ENCODE measurements around the gene SRPK2. TPM values are rescaled to one million over a fixed set of nuclear protein-coding genes. Genes with fewer than 3 reads are reported as not detected.
"Not testable (repeated sequence)": the region's sequence is repeated elsewhere in the genome, so short reads cannot be mapped to it uniquely, and the experiment has no call there.

SRPK2 gene
- total RNA-seq, 1 experiment from 2014 or later = 28.4 TPM

DNA sequence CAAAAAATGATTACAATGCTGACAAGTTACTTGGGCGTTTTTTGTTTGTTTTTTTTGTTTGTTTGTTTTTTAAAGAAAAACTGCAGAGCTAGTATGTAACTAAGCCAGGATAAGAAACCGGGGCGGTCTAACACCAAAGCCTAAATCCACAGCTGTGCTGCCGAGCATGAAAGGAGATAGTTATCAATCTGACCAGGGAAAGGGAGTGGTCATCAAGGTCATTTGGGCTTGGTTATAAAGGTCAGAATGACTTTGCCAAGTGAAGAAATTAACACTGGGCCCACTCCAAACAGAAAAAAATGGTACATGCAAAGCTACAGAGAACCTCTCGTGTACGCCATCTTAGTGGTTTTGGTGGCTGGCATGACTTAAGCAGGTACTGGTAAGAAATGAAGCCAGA, 104.7 kb downstream of the SRPK2 start:
- Histone ChIP-seq H3K36me3 (replicated peaks; ENCODE audit: control insufficient read depth, insufficient read depth, low read length) (no peaks in the 10 kb centered on the region), H3K27me3 (ENCODE audit: control insufficient read depth, insufficient read depth, low read length) (no peaks in the 10 kb centered on the region), H3K4me3 (ENCODE audit: insufficient read depth, low read depth, low read length) (no peak overlapping the region)
- DNase-seq = no peak

DNA sequence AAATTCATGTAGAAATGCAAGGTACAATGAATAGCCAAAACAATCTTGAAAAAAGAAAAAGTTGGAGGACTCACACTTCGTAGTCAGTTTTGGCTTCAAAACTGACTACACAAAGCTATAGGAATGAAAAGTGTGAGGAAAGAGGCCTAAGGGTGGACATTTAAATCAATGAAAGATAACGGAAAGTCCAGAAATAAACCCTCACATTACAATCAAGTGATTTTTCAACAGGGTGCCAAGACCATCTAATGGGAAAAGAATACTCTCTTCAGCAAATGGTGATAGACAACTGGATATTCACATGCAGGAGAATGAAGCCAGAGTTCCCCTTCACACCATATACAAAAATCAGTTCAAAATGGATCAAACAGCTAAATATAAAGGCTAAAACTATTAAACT, 106.8 kb downstream of the SRPK2 start:
- Histone ChIP-seq H3K4me3 (ENCODE audit: insufficient read depth, low read depth, low read length) (no peak overlapping the region), H3K27me3 (ENCODE audit: control insufficient read depth, insufficient read depth, low read length) (no peaks in the 10 kb centered on the region), H3K36me3 (replicated peaks; ENCODE audit: control insufficient read depth, insufficient read depth, low read length) (no peaks in the 10 kb centered on the region)
- no peak for DNase-seq

DNA sequence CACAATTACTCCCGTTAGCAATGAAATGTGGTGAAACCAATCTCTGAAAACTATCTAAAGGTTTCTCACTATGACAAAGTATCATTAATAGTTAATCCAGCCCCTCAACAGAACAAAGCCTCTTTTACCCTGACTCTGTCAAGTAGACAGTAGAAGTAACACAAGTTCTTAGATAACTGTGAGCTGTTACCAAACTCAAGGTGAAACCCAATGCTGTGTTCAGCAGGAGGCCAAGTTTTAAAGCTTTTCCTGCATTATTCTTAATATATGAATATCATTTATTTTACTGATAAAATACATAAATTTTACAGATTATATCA, 109.1 kb downstream of the SRPK2 start:
- no peaks in the 10 kb centered on the region for H3K27me3 ChIP-seq (ENCODE audit: control insufficient read depth, insufficient read depth, low read length)
- no peak overlapping the region for H3K4me3 ChIP-seq (ENCODE audit: insufficient read depth, low read depth, low read length)
- H3K36me3 ChIP-seq (replicated peaks; ENCODE audit: control insufficient read depth, insufficient read depth, low read length) = no peaks in the 10 kb centered on the region
- no peak for DNase-seq

DNA sequence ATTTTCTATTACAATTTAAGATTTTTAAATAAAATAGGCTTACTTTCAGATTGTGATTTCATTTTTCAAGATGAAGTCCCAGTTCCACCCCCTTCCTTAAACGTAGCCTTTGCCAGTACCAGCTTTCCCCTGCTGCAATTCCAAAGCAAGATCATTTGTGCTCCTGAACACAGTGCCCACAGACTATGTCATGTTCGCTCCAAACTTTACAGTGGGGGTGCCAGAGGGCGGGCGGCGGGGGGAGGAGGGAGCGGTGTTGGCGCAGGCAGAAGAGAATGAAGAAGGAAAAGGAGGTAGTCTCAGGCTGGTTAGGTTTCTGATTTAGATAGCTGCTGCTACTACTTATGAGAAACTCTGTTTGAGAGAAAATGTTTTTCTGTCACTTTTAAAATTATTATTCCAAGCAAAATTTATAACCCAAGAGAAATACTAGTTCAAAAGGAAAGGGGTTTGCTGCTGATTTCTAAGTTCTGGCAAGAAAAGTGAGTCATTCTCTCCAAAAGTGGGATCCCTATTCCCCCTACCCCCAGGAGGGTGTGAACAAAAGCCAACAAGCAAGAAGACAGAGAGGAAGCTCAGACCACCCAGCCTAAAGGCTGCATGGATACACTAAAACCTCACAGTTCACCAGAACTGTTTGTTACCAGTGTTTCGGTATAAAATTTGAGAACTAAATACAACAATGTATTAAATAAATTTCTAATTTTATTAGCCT, 109.6 kb downstream of the SRPK2 start:
- DNase-seq = peak; percentile 63

DNA sequence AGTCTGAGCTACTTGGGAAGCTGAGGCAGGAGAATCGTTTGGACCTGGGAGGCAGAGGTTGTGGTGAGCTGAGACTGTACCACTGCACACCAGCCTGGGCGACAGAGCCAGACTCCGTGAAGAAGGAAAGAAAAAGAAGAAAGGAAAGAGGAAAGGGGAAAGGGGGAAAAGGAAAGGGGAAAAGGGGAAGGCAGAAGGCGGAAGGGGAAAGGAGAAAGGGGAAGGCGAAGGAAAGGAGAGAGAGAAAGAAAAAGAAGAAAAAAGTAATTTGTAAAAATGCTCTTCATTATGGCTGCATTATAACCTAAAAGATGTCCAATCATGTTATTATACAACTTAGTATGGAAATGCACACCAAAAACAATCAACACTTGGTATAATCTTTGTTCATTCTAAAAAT, 110.2 kb downstream of the SRPK2 start:
- DNase-seq = no peak
- Histone ChIP-seq H3K4me3 (ENCODE audit: insufficient read depth, low read depth, low read length) (no peak overlapping the region), H3K27me3 (ENCODE audit: control insufficient read depth, insufficient read depth, low read length) (no peaks in the 10 kb centered on the region), H3K36me3 (replicated peaks; ENCODE audit: control insufficient read depth, insufficient read depth, low read length) (no peaks in the 10 kb centered on the region)

More for the DNA sequence above, 109.6 kb downstream of the SRPK2 start:
- Histone ChIP-seq H3K4me3 (ENCODE audit: insufficient read depth, low read depth, low read length) (no peak overlapping the region), H3K27me3 (ENCODE audit: control insufficient read depth, insufficient read depth, low read length) (no peaks in the 10 kb centered on the region), H3K36me3 (replicated peaks; ENCODE audit: control insufficient read depth, insufficient read depth, low read length) (no peaks in the 10 kb centered on the region)

DNA sequence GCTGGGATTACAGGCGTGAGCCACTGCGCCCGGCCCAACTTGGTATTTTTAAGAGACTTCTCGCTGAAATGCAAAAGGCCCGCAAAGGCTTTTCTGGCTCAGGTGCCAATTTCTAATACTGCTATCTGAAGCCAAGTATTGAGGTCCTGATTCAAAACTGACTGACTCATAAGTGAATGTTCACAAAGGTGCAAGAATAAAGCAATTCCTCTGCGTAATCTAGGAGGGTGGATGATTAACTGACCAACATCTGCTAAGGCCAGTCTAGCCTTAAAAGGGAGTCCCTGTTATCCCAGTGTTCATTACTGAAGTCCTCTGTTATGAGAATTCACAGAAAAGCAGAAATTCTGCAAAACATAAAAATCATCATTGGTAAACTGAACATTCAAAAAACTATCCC, 111.4 kb downstream of the SRPK2 start:
- no peak for DNase-seq
- no peak overlapping the region for H3K4me3 ChIP-seq (ENCODE audit: insufficient read depth, low read depth, low read length)
- H3K27me3 ChIP-seq (ENCODE audit: control insufficient read depth, insufficient read depth, low read length) = no peaks in the 10 kb centered on the region
- H3K36me3 ChIP-seq (replicated peaks; ENCODE audit: control insufficient read depth, insufficient read depth, low read length) = no peaks in the 10 kb centered on the region

DNA sequence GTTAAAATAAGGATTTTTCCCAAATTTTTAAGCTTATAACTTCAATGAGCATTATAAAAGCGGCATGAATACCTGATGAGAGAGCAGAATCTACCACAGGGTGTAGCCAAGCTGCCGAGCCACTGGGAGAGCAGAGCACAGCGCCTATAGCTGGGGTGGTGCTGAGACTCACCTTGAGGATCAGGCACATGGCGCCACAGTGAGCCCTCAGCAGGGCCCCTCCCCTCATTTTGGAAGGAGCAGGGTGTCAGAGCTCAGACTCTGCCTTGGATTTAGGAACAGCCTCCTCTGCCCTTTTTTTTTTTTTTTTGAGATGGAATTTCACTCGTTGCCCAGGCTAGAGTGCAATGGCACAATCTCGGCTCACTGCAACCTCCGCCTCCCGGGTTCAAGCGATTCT, 118.6 kb downstream of the SRPK2 start:
- no peaks in the 10 kb centered on the region for H3K27me3 ChIP-seq (ENCODE audit: control insufficient read depth, insufficient read depth, low read length)
- no peaks in the 10 kb centered on the region for H3K36me3 ChIP-seq (replicated peaks; ENCODE audit: control insufficient read depth, insufficient read depth, low read length)
- DNase-seq = peak; percentile 37
- no peak overlapping the region for H3K4me3 ChIP-seq (ENCODE audit: insufficient read depth, low read depth, low read length)

DNA sequence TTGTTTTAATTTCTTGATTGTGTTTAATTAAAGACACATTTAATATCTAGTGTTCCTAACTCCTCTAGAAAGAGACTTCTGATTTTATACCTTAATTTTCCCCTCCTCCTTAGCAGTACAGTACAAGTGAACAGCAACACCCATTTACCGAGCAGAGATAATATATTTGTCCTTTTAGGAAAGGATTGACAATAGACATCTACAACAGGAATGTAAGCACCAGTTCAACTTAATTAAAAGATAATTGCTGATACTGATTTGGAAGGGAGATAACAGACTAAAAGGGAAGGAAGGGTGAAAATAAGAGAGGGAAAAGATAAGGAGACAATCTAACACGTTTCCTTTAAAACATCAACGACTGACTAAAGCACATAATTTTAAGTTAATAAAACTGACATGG, 119.3 kb downstream of the SRPK2 start:
- no peak for DNase-seq
- Histone ChIP-seq H3K27me3 (ENCODE audit: control insufficient read depth, insufficient read depth, low read length) (no peaks in the 10 kb centered on the region), H3K4me3 (ENCODE audit: insufficient read depth, low read depth, low read length) (no peak overlapping the region), H3K36me3 (replicated peaks; ENCODE audit: control insufficient read depth, insufficient read depth, low read length) (no peaks in the 10 kb centered on the region)

DNA sequence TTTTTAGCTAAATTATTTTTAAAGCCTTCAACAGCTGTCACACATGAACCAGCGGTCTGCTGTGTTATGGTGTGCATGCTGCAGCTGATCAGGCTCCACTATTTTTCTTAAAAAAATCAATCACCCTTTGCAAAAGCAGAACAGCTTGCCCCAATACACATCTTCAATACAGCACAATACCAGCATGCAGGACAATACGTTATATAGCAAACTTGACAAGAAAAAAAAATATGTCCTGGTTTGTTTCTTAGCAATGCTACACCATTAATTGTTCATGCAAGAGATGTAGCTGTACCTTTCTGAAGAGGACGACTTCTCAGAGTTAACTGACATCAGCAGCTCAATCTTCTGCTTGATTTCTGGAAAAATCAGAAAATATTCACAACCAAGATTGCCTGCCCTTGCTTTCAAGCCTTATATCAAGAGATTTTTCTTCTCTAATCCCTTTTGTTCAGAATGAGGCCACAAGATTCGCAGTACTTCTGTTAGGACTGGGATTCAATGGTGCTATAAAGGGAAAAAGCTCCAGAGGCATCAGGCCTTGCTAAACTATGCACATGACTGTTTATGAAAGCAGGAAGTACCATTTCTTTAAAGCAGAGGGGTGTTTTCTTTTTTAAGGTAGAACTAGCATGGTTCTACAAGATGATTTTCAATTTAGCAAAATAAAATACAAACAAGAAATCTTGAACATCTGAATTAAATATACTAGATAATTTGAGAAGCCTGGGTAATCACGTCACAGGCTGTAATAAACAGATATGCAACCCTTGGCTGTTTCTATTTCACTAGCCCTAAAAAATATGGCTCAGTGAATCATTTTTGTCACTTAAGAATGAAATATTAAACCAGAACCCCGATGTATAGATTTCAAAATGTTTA, 120.0 kb downstream of the SRPK2 start:
- no peak overlapping the region for H3K4me3 ChIP-seq (ENCODE audit: insufficient read depth, low read depth, low read length)
- H3K27me3 ChIP-seq (ENCODE audit: control insufficient read depth, insufficient read depth, low read length) = no peaks in the 10 kb centered on the region
- H3K36me3 ChIP-seq (replicated peaks; ENCODE audit: control insufficient read depth, insufficient read depth, low read length) = no peaks in the 10 kb centered on the region
- no peak for DNase-seq

DNA sequence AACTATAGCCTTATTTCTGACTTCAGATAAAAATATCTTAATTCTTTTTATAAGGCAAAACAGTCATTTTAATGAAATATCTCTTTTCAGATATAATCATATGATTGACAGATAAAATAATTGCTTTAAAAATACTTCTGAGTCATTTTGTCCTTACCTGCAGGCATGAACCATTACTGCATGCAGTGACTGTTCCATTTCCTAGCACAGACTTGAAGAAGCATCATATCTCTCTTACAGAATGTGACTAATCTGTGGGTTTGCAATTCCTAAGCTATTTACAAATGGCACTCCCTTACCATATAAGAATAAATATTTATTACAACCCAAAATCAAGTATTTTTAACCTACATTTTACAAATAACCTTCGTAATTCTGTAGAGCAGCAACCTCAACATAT, 120.7 kb downstream of the SRPK2 start:
- H3K4me3 ChIP-seq (ENCODE audit: insufficient read depth, low read depth, low read length) = no peak overlapping the region
- no peak for DNase-seq
- no peaks in the 10 kb centered on the region for H3K36me3 ChIP-seq (replicated peaks; ENCODE audit: control insufficient read depth, insufficient read depth, low read length)
- H3K27me3 ChIP-seq (ENCODE audit: control insufficient read depth, insufficient read depth, low read length) = no peaks in the 10 kb centered on the region

DNA sequence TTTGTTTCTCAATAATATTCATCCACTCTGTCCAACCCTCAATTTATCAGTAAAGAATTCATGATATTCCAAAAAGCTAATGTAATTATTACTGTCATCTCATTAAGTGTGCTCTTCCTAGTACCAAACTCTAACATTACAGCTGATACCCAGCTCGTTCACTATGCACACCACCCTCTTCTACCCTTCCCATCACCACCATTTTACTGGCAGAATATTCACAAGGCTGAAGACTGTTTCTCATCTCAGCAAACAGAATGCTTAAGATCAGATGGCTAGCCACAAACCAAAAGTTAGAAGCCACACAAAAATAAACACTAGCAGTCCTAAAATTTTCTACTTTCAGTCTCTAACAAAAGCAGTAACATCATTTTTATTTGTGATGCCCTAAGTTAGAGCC, 121.5 kb downstream of the SRPK2 start:
- H3K27me3 ChIP-seq (ENCODE audit: control insufficient read depth, insufficient read depth, low read length) = no peaks in the 10 kb centered on the region
- H3K36me3 ChIP-seq (replicated peaks; ENCODE audit: control insufficient read depth, insufficient read depth, low read length) = no peaks in the 10 kb centered on the region
- no peak for DNase-seq
- no peak overlapping the region for H3K4me3 ChIP-seq (ENCODE audit: insufficient read depth, low read depth, low read length)

DNA sequence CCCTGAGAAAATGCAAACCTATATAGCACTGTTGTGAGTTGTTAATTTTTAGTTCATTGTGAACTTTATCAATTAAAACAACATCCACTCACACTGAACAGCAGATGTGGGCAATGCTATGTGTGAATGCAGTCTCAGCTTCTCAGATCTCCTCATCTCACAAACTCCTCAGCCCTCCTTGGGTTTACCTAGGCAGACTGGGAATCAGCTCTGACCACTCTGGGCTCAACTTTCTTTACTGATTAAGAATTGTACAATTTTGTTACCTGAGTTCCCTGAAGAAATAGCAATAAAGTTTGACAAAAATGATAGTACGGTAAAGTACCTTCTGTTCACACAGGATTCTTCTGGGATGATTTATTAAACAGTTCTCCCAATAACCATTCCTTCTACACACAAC, 124.0 kb downstream of the SRPK2 start:
- no peaks in the 10 kb centered on the region for H3K36me3 ChIP-seq (replicated peaks; ENCODE audit: control insufficient read depth, insufficient read depth, low read length)
- DNase-seq = no peak
- H3K27me3 ChIP-seq (ENCODE audit: control insufficient read depth, insufficient read depth, low read length) = no peaks in the 10 kb centered on the region
- H3K4me3 ChIP-seq (ENCODE audit: insufficient read depth, low read depth, low read length) = no peak overlapping the region

DNA sequence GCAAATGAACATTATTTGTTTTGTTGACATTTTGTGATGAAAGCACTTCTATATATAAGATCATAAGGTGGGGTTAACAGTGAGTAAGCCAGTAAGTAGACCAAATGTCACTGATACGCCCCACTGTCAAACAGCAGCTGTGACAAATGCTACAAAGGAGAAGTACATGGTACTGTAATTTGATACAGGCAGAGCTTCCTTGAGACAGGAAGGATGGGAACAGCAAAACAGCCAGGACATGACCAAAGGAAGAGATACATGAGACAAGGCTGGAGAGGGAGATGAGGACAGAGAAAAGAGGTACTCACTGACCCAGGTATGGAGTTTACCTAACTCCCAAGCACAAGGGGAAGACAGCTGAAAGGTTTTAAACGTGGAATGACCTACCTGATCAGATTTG, 127.0 kb downstream of the SRPK2 start:
- H3K4me3 ChIP-seq (ENCODE audit: insufficient read depth, low read depth, low read length) = no peak overlapping the region
- H3K36me3 ChIP-seq (replicated peaks; ENCODE audit: control insufficient read depth, insufficient read depth, low read length) = no peaks in the 10 kb centered on the region
- DNase-seq = no peak
- no peaks in the 10 kb centered on the region for H3K27me3 ChIP-seq (ENCODE audit: control insufficient read depth, insufficient read depth, low read length)

DNA sequence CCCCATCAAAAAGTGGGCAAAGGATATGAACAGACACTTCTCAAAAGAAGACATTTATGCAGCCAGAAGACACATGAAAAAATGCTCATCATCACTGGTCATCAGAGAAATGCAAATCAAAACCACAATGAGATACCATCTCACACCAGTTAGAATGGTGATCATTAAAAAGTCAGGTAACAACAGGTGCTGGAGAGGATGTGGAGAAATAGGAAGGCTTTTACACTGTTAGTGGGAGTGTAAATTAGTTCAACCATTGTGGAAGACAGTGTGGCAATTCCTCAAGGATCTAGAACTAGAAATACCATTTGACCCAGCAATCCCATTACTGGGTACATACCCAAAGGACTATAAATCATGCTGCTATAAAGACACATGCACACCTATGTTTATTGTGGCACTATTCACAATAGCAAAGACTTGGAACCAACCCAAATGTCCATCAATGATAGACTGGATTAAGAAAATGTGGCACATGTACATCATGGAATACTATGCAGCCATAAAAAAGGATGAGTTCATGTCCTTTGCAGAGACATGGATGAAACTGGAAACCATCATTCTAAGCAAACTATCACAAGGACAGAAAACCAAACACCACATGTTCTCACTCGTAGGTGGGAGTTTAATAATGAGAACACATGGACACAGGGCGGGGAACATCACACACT, 128.4 kb downstream of the SRPK2 start:
- not testable (repeated sequence) for H3K27me3 ChIP-seq (ENCODE audit: control insufficient read depth, insufficient read depth, low read length); DNase-seq; H3K4me3 ChIP-seq (ENCODE audit: insufficient read depth, low read depth, low read length); H3K36me3 ChIP-seq (replicated peaks; ENCODE audit: control insufficient read depth, insufficient read depth, low read length)

DNA sequence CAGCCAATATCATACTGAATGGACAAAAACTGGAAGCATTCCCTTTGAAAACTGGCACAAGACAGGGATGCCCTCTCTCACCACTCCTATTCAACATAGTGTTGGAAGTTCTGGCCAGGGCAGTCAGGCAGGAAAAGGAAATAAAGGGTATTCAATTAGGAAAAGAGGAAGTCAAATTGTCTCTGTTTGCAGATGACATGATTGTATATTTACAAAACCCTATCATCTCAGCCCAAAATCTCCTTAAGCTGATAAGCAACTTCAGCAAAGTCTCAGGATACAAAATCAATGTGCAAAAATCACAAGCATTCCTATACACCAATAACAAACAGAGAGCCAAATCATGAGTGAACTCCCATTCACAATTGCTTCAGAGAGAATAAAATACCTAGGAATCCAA, 129.8 kb downstream of the SRPK2 start:
- H3K27me3 ChIP-seq (ENCODE audit: control insufficient read depth, insufficient read depth, low read length); DNase-seq; H3K36me3 ChIP-seq (replicated peaks; ENCODE audit: control insufficient read depth, insufficient read depth, low read length); H3K4me3 ChIP-seq (ENCODE audit: insufficient read depth, low read depth, low read length): not testable (repeated sequence)
